ENCODE data around the gene HS3ST3B1.
A peak's percentile ranks its signal among the peaks of the same experiment; 100 is the strongest.

HS3ST3B1 gene

GRCh38 chr17:14353861-14354474, 53.1 kb downstream of the HS3ST3B1 start:
- TF ChIP-seq CTCF (IDR thresholded peaks at IDR 0.05; ENCODE audit: insufficient read depth, low read length, poor library complexity, severe bottlenecking), result no peak
- no peaks in the 10 kb centered on the region for H3K36me3 ChIP-seq (ENCODE audit: control insufficient read depth, insufficient read depth, low read length)
- DNase-seq (ENCODE audit: extremely low read depth, insufficient read length), result no peak
- no peaks in the 10 kb centered on the region for H3K27me3 ChIP-seq (replicated peaks; ENCODE audit: control insufficient read depth, insufficient read depth, low read length)
- no peak overlapping the region for H3K4me3 ChIP-seq (replicated peaks; ENCODE audit: low read depth, low read length)

GRCh38 chr17:14354807-14355206, 53.9 kb downstream of the HS3ST3B1 start:
- Histone ChIP-seq H3K36me3 (ENCODE audit: control insufficient read depth, insufficient read depth, low read length) (no peaks in the 10 kb centered on the region), H3K4me3 (replicated peaks; ENCODE audit: low read depth, low read length) (no peak overlapping the region), H3K27me3 (replicated peaks; ENCODE audit: control insufficient read depth, insufficient read depth, low read length) (no peaks in the 10 kb centered on the region)
- DNase-seq (ENCODE audit: extremely low read depth, insufficient read length), result no peak
- TF ChIP-seq CTCF (IDR thresholded peaks at IDR 0.05; ENCODE audit: insufficient read depth, low read length, poor library complexity, severe bottlenecking), result no peak

- Histone ChIP-seq H3K27me3 (replicated peaks; ENCODE audit: control insufficient read depth, insufficient read depth, low read length) (no peaks in the 10 kb centered on the region), H3K4me3 (replicated peaks; ENCODE audit: low read depth, low read length) (no peak overlapping the region), H3K36me3 (ENCODE audit: control insufficient read depth, insufficient read depth, low read length) (no peaks in the 10 kb centered on the region)
- TF ChIP-seq CTCF (IDR thresholded peaks at IDR 0.05; ENCODE audit: insufficient read depth, low read length, poor library complexity, severe bottlenecking), result no peak
- DNase-seq (ENCODE audit: extremely low read depth, insufficient read length), result no peak
Observed at GRCh38 chr17:14355556-14355955, 54.7 kb downstream of the HS3ST3B1 start.

- TF ChIP-seq CTCF (IDR thresholded peaks at IDR 0.05; ENCODE audit: insufficient read depth, low read length, poor library complexity, severe bottlenecking), result peak; percentile 28
- peak; percentile 38 for DNase-seq (ENCODE audit: extremely low read depth, insufficient read length)
- Histone ChIP-seq H3K4me3 (replicated peaks; ENCODE audit: low read depth, low read length) (no peak overlapping the region), H3K27me3 (replicated peaks; ENCODE audit: control insufficient read depth, insufficient read depth, low read length) (no peaks in the 10 kb centered on the region), H3K36me3 (ENCODE audit: control insufficient read depth, insufficient read depth, low read length) (no peaks in the 10 kb centered on the region)
Observed at GRCh38 chr17:14359163-14360020, 58.5 kb downstream of the HS3ST3B1 start.

- no peak for DNase-seq (ENCODE audit: extremely low read depth, insufficient read length)
- no peaks in the 10 kb centered on the region for H3K27me3 ChIP-seq (replicated peaks; ENCODE audit: control insufficient read depth, insufficient read depth, low read length)
- no peaks in the 10 kb centered on the region for H3K36me3 ChIP-seq (ENCODE audit: control insufficient read depth, insufficient read depth, low read length)
- no peak for TF ChIP-seq CTCF (IDR thresholded peaks at IDR 0.05; ENCODE audit: insufficient read depth, low read length, poor library complexity, severe bottlenecking)
- no peak overlapping the region for H3K4me3 ChIP-seq (replicated peaks; ENCODE audit: low read depth, low read length)
Observed at GRCh38 chr17:14360856-14361255, 60.0 kb downstream of the HS3ST3B1 start.

Data from GM06990 (cell line).